Stimulated activated CD8-positive, alpha-beta memory T cell treated with anti-CD3 and anti-CD28 coated beads, Interleukin-12 subunit alpha, Interleukin-12 subunit beta, amount 100 ng/mL, for 4 hours (primary cell): ENCODE results near the gene ARHGEF40.
"Not testable (repeated sequence)": the region's sequence is repeated elsewhere in the genome, so short reads cannot be mapped to it uniquely, and the experiment has no call there.

Experiments
- DNase-seq: peaks from one replicate; pipeline ENCODE4 v3.0.0-alpha.2; 2020; ENCODE audit warnings: low read depth

Gene ARHGEF40

DNA sequence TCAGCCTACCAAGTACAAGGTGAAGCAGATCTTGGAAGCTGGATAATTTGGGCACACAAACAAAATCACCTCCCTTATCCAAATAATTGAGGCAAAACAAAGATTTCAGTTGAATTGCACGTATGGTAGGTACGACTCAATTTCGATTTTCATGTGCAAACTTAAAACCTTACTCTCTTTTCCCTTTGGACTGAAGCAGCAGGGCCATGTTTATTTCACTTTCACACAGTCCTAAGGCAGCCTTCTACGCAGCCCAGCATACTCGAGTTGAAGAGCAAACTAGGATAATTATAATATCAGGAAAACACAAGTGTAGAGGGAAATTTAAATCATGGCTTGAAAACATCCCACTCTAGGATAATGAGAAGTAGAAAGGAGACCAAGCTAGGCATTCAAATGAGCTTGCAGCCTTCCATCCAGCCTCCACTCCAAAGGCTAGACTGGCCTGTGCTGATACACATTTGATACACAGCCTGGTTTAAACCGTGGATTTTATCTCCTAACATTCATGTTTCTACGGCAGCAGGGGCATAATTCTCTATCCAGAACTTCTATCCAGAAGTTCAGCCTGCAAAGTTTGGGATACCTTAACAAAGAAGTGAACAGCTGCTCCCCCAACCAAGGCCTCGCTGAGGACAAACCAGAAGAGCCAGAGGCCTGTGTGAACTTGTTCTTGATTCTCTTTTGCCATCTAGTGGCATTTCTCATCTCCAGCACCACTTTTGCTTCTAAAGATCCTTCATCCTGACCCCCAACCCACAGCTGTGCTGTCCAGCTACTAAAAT, 30.3 kb upstream of the ARHGEF40 start:
- no peak for DNase-seq

DNA sequence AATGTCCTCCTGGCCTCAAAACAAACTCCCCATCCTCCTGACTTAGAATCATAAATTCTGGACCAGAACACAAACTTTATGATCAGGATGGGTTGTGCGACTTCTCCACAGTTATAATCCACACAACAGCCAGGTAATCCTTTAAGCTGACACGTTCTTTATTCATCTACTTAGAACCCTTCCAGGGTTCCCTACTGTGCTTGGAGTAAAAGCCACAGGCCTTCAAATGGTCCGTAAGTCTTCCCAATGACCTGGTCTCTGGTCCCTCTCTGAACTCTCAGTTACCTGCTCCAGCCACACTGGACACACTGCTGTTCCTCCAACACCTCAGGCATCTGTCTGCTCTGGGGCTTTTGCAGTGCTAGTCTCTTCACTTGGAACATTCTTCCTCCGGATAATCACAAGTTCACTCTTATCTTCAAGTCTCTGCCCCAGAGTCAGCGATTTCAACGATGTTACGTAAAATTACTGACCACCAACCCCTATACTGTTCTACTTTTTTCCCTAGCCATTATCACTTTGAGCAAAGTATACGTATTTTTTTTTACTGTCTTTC, 29.7 kb upstream of the ARHGEF40 start:
- no peak for DNase-seq

DNA sequence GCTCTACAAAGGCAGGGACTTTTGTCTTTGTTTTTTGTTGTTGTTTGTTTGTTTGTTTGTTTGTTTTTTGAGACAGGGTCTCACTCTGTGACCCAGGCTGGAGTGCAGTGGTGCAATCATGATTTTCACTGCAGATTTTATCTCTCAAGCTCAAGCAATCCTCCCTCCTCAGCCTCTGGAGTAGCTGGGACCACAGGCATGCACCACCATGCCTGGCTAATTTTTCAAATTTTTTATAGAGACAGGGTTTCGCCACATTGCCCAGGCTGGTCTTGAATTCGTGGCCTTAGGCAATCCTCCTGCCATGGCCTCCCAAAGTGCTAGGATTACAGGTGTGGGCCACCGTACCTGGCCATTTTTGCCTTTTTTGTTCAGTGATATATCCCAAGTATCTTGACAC, 29.2 kb upstream of the ARHGEF40 start:
- not testable (repeated sequence) for DNase-seq

DNA sequence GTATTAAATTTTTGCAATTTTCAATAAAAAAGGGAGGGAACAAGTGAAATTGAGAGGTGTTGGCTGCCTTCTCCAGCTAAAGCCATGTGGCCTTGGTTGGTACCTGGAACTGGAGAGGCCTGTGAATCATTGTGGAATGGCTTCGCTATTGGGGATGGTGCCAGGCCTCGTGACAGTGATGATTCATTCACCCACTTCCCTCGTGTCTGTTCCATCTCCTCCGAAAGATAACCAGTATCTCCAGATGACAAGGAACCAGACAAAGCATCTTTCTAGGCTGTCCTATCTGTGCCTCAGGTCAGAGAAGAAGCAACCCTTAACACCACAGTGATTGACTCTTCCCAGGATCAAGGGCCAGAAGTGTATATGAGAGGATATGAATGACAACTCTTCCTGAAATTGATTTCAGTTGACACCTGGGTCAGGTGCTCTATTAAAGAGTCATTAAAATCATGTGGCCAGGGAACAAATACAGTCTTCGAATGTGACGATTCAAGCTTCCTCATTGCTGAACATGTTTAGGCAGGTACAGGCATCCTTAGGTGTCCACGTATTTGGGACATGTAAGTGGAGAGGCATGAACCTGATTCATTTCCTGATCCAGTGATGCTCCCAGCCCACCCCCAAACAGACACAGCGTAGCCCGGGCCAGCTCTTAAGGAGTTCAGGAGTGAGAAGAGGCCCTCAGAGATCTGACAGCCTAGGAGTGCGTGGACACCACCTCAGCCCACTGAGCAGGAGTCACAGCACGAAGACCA, 28.2 kb upstream of the ARHGEF40 start, which contains the start of gene RNASE7:
TSS of gene RNASE7 (plus strand) at position 687 of the 758 bp plus-strand sequence. CDS start 631 bp downstream, outside the sequence.
- DNase-seq, result no peak

DNA sequence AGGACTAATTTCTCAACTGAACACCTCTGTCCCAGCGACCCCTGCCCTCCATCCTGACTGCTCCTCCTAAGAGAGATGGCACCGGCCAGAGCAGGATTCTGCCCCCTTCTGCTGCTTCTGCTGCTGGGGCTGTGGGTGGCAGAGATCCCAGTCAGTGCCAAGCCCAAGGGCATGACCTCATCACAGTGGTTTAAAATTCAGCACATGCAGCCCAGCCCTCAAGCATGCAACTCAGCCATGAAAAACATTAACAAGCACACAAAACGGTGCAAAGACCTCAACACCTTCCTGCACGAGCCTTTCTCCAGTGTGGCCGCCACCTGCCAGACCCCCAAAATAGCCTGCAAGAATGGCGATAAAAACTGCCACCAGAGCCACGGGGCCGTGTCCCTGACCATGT, 27.2 kb upstream of the ARHGEF40 start:
- no peak for DNase-seq

DNA sequence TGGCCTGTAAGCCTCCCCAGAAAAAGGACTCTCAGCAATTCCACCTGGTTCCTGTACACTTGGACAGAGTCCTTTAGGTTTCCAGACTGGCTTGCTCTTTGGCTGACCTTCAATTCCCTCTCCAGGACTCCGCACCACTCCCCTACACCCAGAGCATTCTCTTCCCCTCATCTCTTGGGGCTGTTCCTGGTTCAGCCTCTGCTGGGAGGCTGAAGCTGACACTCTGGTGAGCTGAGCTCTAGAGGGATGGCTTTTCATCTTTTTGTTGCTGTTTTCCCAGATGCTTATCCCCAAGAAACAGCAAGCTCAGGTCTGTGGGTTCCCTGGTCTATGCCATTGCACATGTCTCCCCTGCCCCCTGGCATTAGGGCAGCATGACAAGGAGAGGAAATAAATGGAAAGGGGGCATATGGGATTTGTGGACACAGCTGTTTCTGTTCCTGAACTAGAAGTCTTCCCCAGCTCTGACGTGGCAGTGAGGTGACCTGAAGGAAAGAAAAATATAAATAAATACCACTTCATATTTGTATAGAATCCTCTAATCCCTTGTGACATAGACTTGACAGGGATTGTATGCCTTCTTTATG, 26.6 kb upstream of the ARHGEF40 start:
- DNase-seq, result no peak

DNA sequence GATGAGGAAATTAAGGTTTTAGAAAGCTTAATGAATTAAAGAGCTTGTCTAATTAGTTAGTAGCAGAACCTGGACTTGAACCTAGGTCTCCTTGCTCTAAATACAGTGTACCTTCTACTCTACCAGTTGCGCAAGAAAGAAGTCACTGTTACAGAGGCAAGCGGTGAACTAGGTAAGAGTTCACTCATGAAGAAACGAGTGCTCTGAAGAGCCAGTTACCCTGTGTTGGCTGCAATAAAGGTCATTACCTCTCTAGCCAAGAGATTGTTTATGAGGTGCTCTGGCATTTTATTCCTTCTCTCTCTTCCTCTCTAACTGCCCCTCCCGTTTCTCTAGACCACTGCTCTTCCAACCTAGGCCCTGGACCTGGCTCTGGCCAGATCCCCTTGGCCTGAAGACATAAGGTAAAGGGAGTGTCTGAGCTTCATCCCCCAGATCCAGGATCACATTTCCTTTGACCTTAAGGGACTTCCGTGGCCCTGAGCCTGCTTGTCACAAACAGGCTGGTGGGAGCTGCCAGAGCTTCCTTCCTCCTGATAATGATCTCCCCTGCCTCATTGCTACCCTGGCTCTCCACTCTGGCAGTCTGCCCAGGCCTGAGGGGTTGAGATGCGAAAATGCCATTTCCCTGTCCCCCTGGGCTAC, 26.0 kb upstream of the ARHGEF40 start:
- no peak for DNase-seq

DNA sequence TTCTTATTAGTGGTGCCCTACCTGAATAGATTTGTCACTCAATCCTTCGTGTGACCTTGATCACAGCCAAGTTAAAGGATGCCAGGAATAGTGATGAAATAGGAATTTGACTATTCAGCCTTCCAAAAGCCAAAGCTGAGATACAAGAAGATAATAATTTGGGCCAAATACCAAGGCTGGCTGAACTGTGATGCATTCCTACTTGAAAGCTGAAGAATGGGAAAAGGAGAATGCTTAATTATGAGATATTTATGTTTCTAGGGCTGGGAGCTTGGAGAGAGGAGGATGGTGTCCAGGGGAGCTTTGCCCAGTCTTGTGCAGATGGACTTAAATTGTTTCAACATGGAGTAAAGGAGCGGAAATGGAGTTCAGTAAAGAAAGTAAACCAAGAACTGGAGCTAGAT, 22.7 kb upstream of the ARHGEF40 start:
- no peak for DNase-seq

DNA sequence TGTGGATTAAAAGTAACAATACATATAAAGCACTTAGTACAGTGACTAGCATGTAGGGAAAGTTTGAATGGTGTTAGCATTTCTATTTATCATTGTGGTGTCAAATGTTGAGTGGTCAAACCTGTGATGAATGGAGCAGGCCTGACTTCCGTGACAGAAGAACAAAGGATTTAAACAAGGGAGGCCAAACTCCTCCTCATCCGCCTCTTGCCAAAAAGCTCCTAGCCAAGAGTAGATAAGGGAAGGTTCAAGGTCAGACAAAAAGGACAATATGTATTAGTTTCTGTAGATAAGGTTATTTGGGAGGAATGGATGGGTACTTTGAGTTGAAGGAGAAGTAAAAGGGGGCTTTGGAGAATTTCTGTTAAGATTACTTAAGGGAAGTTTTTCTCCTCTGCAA, 21.5 kb upstream of the ARHGEF40 start:
- DNase-seq, result no peak

DNA sequence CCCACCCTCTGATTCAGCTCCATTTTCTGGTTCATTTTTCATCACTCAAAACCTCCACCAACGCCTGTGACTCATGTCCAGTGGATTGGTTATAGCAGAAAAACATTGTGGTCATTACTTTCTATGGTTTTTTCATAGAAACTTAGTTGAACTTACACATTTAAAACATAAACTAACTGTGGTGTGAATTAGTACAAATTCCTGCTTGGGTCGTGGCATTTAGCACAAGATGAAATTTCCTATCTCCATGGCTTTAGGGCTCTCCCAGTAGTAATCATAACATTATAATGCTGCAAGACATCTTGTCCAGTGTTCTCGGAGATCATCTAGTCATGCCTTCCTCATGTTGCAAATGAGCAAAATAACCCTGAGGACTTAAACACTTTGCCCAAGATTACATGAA, 20.8 kb upstream of the ARHGEF40 start:
- DNase-seq, result no peak

DNA sequence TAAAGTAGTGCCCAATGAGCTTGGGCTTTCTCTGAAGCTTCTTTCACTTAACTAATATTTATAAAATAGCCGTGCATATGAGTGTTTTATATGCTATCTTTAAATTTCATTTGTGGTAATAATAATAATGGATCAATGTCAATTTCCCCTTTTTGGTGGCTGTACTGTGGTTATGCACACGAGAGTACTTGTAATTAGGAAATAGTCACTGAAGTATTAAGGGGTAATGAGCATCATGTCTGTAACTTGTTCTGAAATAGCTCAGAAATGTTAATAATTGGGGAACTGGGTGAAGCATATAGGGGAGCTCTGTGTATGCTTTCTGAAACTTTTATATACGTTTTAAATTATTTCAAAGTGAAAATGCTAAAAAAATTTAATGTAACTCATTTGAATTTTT, 19.5 kb upstream of the ARHGEF40 start:
- DNase-seq, result no peak

DNA sequence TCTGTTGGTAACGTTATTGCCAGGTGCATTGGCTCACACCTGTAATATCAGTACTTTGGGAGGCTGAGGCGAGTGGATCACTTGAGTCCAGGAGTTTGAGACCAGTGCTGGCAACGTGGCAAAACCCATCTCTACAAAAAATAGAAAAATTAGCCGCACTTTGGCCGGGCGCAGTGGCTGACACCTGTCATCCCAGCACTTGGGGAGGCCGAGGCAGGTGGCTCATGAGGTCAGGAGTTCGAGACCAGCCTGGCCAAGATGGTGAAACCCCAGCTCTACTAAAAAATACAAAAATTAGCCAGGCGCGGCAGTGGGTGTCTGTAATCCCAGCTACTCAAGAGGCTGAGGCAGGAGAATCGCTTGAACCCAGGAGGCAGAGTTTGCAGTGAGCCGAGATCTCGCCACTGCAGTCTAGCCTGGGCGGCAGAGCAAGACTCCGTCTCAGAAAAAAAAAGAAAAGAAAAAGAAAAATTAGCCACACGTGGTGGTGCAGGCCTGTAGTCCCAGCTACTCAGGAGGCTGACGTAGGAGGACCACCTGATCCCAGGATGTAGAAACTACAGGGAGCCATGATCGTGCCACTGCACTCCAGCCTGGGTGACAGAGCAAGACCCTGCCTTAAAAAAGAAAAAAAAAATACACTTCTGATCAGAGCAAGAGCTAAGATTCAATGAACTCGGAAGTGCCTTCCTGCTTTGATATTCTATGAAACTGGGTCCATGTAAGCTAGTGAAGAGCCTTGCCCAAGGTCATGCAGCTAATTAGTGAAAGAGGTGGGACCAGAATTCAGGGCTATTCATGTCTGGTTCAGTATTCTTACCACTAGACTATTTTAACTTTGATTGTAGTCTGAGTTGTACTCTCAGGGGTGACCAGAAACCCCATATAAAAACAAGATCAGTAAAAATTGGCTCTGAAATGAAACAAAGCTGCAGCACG, 16.7 kb upstream of the ARHGEF40 start:
- DNase-seq, result no peak

DNA sequence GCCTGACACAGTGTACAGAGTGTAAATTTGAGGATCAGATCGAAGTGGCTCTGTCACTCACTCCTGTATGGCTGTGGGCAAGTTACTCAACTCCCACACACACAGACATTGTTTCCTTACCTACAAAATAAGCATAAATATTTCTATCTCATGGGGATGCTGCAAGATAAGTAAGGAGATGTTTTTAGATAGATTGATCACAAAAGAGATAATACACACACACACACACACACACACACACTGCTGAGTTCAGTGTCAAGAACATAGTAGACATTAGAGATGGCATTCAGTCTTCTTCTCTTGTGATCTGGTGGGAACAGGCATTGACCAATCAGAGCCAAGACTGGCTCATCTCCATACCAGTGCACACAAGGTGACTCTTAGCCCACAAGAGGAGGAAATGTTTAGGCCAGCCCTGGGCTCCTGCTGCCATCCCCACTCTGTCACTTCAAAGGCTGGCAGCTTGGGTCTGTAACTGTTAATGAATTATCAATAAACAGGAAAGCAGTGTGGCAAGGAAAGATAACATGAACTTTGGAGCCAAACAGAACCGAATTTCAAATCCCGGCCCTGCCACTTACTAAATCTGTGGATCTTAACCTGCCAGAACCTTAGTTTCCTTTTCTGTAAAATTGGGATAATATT, 15.9 kb upstream of the ARHGEF40 start:
- no peak for DNase-seq

DNA sequence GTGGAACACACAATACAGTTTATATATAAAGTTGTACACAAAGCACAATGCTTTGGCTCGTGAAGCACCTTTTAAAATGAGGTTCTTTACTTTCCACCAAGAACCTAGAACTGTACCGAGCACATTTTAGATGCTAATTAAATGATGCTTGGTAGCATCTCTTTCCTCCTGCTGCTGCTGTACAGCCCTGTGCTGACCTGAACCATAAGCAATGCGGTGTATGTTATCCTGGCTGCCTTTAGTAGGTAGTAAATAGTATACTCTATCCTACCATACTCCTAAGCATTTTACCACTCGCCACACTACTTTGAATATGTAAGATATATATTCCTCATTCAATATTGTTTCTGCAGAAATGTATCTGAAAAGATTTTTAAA, 15.3 kb upstream of the ARHGEF40 start:
- DNase-seq, result no peak

DNA sequence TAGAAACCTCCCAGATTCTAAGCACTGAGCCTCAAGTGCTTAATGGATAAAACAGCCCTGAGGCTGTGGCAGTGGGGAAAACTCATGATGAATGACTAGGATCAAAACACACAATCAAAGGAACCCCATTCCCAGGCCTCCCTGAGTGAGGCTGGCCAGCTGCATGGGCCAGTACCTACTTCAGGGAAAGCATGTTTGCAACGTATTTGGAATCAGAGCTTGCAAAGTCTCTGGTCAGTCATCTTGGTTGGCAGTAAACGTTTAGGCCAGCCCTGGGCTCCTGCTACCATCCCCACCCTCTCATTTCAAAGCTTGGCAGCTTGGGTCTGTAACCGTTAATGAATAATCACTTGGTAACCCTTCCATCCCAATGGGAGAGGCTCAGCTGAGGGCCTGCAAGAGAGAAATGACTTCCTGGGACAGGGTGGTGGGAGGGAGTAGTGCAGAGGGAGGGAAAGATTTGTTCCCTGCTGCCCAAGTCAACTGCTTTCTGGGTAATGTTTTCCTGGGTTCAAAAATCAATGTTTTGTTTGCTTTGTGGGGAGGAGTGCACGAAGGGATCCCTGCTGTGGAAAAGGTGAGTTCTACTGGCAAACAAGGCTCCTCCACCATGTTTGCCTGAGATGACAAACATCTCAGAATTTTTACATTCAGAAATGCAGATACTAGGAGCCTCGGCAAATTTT, 14.5 kb upstream of the ARHGEF40 start:
- no peak for DNase-seq

DNA sequence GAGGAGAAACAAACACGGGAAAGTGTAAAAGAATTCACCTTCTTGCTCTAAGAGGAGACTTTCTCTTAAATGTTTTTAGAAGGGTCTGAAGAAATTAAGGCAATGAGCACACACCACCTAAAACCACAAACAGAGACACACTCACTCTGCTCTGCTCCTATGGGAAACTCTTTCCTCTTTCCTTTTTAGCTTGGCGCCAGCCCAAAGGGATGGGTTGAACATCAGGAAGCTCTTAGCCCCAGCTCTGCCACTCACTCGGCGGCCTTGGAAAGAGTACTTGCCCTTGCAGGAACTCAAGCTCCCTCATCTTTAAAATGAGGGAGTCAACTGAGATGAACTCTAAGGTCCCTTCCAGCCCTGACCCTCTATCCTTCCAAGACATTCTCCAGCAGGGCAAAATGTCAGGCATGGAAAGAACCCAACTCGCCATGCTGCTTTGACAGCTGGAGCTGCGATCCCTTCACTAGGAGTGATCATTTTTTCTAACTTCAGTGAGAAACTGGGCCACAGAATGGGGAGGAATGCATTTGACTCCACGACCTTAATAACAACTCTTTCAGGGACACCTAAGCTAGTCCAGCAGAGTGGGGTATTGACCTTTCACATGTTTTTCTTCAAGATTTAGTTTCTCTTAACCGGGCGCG, 13.5 kb upstream of the ARHGEF40 start:
- DNase-seq, result no peak

DNA sequence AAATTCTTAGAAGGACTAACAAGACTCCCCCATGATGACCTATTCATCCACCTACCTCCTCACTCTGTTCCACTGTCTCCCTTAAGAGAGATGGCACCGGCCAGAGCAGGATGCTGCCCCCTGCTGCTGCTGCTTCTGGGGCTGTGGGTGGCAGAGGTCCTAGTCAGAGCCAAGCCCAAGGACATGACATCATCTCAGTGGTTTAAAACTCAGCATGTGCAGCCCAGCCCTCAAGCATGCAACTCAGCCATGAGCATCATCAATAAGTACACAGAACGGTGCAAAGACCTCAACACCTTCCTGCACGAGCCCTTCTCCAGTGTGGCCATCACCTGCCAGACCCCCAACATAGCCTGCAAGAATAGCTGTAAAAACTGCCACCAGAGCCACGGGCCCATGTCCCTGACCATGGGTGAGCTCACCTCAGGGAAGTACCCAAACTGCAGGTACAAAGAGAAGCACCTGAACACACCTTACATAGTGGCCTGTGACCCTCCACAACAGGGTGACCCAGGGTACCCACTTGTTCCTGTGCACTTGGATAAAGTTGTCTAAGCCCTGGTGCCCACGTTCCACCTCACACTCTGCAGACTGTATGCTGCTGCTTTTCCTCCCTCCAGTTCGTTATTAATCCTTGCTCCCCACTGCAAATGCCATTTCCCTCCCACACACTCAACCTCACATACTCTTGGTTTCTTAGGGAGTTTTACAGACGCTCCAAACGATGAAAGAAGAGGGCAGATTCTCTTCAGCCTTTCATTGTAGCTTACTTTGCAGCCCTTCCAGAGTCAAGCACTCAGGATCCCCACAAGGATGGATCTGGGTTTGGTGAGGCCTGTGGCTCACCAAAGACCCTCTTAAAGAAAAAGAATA, 12.1 kb upstream of the ARHGEF40 start, which contains the start of gene RNASE8:
TSS of gene RNASE8 (plus strand) at position 20 of the 873 bp plus-strand sequence. CDS start at position 91, 71 bp downstream.
- DNase-seq, result no peak

DNA sequence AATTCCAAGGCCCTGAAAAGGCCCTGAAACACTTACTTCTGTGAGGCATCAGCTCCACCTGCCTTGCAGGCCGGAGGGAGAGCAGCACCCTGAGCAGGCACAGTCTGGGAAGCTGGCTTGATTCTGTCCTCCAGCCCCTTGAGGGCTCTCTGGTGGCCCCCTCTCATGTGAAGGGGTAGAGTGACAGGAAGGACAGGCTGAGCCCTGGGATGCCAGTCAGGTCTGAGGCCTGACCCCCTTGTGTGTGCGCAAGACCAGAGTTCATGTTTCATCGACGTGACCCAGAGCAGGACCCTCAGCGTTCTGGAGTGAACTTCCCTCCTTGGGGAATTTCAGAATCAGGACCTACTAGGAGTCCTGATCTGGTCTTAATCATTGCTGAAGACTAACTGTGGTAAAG, 11.2 kb upstream of the ARHGEF40 start:
- DNase-seq, result no peak
